Measurements from ENCODE around the gene CPSF4L.

The CPSF4L gene

GRCh38 chr17:73199751-73200317 lies 61.8 kb downstream of the CPSF4L start:
- DNase-seq, result no peak

DNA sequence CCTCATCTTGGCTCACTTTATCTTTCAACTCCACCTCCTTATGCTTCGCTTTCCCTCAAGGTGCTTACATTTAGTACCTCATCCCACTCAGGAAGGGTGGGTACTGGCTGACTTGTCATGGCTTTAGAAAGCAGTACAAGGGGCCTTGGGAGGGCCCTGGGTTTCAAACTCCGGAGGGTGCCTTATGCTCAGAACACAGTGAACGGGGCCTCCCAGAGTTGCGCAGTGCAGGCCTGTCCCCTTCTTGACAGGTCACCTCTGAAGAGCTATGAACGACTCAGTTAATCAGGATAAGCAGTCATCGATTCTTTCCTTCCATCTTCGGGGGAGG lies 62.8 kb downstream of the CPSF4L start:
- no peak for DNase-seq

Data from left hindlimb (tissue), 1 donor.